PC-3 (cell line): Measurements from ENCODE around the gene CHSY1. TPM values are rescaled to one million over a fixed set of nuclear protein-coding genes. Genes with fewer than 3 reads are reported as not detected.

ENCODE experiments used
- ATAC-seq: fragments of 200-7000 bp; cut with Tn5 transposase; 2 replicates; pipeline ENCODE4 v1.9.1; 2020; ENCODE audit warnings: mild to moderate bottlenecking, moderate library complexity
- BruUV-seq: library from RNA; stranded (reverse); fragments of 400-500 nt; replicated peaks from 2 replicates; lab custom pipeline; 2021; lab: Mats Ljungman, UMichigan
- CTCF ChIA-PET: fragments of 300-600 bp; sonication (Branson Sonifier 250); formaldehyde crosslinking; loops from one replicate; lab custom pipeline; 2022; ENCODE audit warnings: antibody characterized with exemption; lab: Charles Lee
- POLR2A ChIA-PET: fragments of 300-600 bp; sonication (Branson Sonifier 250); formaldehyde crosslinking; loops from one replicate; lab custom pipeline; 2022; ENCODE audit warnings: antibody characterized with exemption; ENCODE audit not compliant: unreplicated experiment; lab: Charles Lee
- DNase-seq: peaks from one replicate; pipeline ENCODE4 v3.0.0-alpha.2; 2015
- H2AFZ ChIP-seq: fragments of 300-600 bp; sonication (generic); 2 replicates; pipeline ENCODE4 v1.6.0; 2016; ENCODE audit warnings: antibody characterized with exemption, low read length
- H3F3A ChIP-seq: fragments of 300-600 bp; sonication (generic); one replicate; pipeline ENCODE4 v1.6.0; 2017; ENCODE audit warnings: antibody characterized with exemption, low read length, control low read depth, mild to moderate bottlenecking; ENCODE audit not compliant: unreplicated experiment
- H3K27ac ChIP-seq: fragments of 300-600 bp; sonication (generic); 2 replicates; pipeline ENCODE4 v1.5.1; 2016; ENCODE audit warnings: mild to moderate bottlenecking, low read length
- H3K27me3 ChIP-seq: fragments of 300-600 bp; sonication (generic); 2 replicates; pipeline ENCODE4 v1.6.1; 2016; ENCODE audit warnings: low read length, mixed read lengths
- H3K36me3 ChIP-seq: fragments of 300-600 bp; sonication (generic); 2 replicates; pipeline ENCODE4 v1.6.1; 2016; ENCODE audit warnings: low read depth, mixed run types, low read length, mixed read lengths
- H3K4me1 ChIP-seq: fragments of 300-600 bp; sonication (generic); 2 replicates; pipeline ENCODE4 v1.5.1; 2016; ENCODE audit warnings: low read length; ENCODE audit not compliant: insufficient read depth
- H3K4me2 ChIP-seq: fragments of 300-600 bp; sonication (generic); 2 replicates; pipeline ENCODE4 v1.6.0; 2016; ENCODE audit warnings: low read length
- H3K4me3 ChIP-seq: fragments of 300-600 bp; sonication (generic); 2 replicates; pipeline ENCODE4 v1.5.1; 2016; ENCODE audit warnings: mild to moderate bottlenecking, low read length, mixed read lengths
- H3K79me2 ChIP-seq: fragments of 300-600 bp; sonication (generic); 2 replicates; pipeline ENCODE4 v1.6.1; 2017; ENCODE audit warnings: low read length, mixed read lengths
- H3K9ac ChIP-seq: fragments of 300-600 bp; sonication (generic); 2 replicates; pipeline ENCODE4 v1.6.0; 2016; ENCODE audit warnings: mild to moderate bottlenecking, low read length
- H3K9me2 ChIP-seq: fragments of 300-600 bp; sonication (generic); replicated peaks from 2 replicates; pipeline ENCODE4 v1.6.1; 2016; ENCODE audit warnings: mixed run types, low read length, mixed read lengths
- H3K9me3 ChIP-seq: fragments of 300-600 bp; sonication (generic); 2 replicates; pipeline ENCODE4 v1.6.1; 2016; ENCODE audit warnings: low read length, mixed read lengths
- H4K20me1 ChIP-seq: fragments of 300-600 bp; sonication (generic); 2 replicates; pipeline ENCODE4 v1.6.1; 2016; ENCODE audit warnings: low read length, mixed read lengths
- EZH2 ChIP-seq: fragments of 300-600 bp; sonication (generic); IDR thresholded peaks from one replicate; pipeline ENCODE4 v1.6.1; 2017; ENCODE audit warnings: antibody characterized with exemption, mild to moderate bottlenecking, low read length; ENCODE audit not compliant: unreplicated experiment
- EZH2phosphoT487 ChIP-seq: fragments of 300-600 bp; sonication (generic); IDR thresholded peaks from 2 replicates; pipeline ENCODE4 v1.6.1; 2018; ENCODE audit warnings: mild to moderate bottlenecking, antibody characterized with exemption, low read length, borderline replicate concordance
- intact Hi-C: fragments of 100-400 bp; cut with micrococcal nuclease; formaldehyde crosslinking; loops from 2 replicates; pipeline ENCODE4 v1.9.0; 2023
- total RNA-seq: library from RNA; depleted of rRNA; stranded (reverse); fragments of >200 nt; gene quantifications from 2 replicates; pipeline ENCODE4 v1.2.3, GENCODE V29; 2014
- TF ChIP-seq, protein P1 (sequence below): fragments of 300-600 bp; sonication (generic); conservative IDR thresholded peaks from 2 replicates; pipeline ENCODE4 v1.5.1; 2017; ENCODE audit warnings: antibody characterized with exemption, low read depth, mild to moderate bottlenecking, low read length

Gene CHSY1
- total RNA-seq, 1 experiment from 2014 or later = 13.8 TPM

DNA sequence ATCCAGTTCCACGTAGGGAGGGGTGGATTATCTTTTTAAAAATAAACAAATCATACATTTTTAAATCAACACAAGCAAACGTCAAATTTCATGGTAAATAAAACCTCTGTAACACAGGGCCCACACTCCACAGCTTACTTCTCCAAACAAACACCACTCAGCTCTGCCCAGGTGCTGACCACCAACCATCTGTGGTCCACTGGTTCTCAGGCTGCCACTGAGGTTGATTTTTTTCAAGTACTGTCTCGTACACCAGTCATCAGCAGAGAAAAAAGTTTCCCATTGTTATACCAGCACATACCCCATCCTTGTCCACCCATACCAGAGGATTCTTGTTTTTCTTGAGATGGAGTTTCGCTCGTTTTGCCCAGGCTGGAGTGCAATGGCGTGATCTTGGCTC lies 32.4 kb downstream of the CHSY1 start:
- no TSS peak for BruUV-seq
- no peak for TF ChIP-seq EZH2phosphoT487
- POLR2A ChIA-PET = no interaction called here
- Histone ChIP-seq H3K9me2 (no peaks in the 10 kb centered on the region), H3K27ac (no peak overlapping the region), H3K4me1 (no peaks in the 10 kb centered on the region), H3K36me3 (no peaks in the 10 kb centered on the region; the same call in 1 of the 2 replicates), H3F3A (no peaks in the 10 kb centered on the region), H3K79me2 (peaks cover 98% of the 10 kb centered on the region), H3K9me3 (no peaks in the 10 kb centered on the region), H3K9ac (no peak overlapping the region), H4K20me1 (peaks cover 12% of the 10 kb centered on the region; the same call in 1 of the 2 replicates), H3K4me3 (no peak overlapping the region), H3K27me3 (no peaks in the 10 kb centered on the region), H3K4me2 (no peak overlapping the region), H2AFZ (no peak overlapping the region)
- DNase-seq = no peak
- intact Hi-C loops = no loop called here
- ATAC-seq = no peak
- CTCF ChIA-PET = no interaction called here

DNA sequence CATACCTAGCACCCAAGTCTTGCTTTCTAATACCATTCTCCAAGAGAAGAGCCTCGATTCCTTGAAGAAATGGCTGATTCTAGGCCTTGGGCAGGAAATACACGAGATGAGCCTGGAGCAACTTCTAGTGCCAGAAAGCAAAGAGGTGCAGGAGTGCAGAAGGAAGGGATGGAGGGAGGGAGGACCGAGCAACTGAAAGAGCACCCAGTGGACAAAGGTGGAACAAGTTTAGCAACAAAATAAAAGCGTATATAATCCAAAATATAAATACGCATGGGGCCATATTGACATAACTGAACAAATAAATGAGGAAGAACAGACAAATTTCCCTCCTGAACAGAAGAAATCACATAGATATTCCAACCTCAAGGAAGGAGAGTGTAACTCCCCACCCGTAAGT lies 34.4 kb downstream of the CHSY1 start:
- Histone ChIP-seq H3K4me2 (no peak overlapping the region), H3K4me1 (no peaks in the 10 kb centered on the region), H2AFZ (no peak overlapping the region), H3K4me3 (no peak overlapping the region), H3K9me2 (no peaks in the 10 kb centered on the region), H4K20me1 (peaks cover 10% of the 10 kb centered on the region; the same call in 1 of the 2 replicates), H3F3A (no peaks in the 10 kb centered on the region), H3K27ac (no peak overlapping the region), H3K36me3 (no peaks in the 10 kb centered on the region; the same call in 1 of the 2 replicates), H3K79me2 (peaks cover 100% of the 10 kb centered on the region), H3K27me3 (no peaks in the 10 kb centered on the region), H3K9ac (no peak overlapping the region), H3K9me3 (no peaks in the 10 kb centered on the region)
- no peak for DNase-seq
- POLR2A ChIA-PET = no interaction called here
- no peak for ATAC-seq
- intact Hi-C loops = no loop called here
- CTCF ChIA-PET = no interaction called here
- no TSS peak for BruUV-seq
- TF ChIP-seq, protein P1, sequence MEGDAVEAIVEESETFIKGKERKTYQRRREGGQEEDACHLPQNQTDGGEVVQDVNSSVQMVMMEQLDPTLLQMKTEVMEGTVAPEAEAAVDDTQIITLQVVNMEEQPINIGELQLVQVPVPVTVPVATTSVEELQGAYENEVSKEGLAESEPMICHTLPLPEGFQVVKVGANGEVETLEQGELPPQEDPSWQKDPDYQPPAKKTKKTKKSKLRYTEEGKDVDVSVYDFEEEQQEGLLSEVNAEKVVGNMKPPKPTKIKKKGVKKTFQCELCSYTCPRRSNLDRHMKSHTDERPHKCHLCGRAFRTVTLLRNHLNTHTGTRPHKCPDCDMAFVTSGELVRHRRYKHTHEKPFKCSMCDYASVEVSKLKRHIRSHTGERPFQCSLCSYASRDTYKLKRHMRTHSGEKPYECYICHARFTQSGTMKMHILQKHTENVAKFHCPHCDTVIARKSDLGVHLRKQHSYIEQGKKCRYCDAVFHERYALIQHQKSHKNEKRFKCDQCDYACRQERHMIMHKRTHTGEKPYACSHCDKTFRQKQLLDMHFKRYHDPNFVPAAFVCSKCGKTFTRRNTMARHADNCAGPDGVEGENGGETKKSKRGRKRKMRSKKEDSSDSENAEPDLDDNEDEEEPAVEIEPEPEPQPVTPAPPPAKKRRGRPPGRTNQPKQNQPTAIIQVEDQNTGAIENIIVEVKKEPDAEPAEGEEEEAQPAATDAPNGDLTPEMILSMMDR = no peak; the same call in 1 of the 2 replicates
- no peak for TF ChIP-seq EZH2
- TF ChIP-seq EZH2phosphoT487 = no peak

DNA sequence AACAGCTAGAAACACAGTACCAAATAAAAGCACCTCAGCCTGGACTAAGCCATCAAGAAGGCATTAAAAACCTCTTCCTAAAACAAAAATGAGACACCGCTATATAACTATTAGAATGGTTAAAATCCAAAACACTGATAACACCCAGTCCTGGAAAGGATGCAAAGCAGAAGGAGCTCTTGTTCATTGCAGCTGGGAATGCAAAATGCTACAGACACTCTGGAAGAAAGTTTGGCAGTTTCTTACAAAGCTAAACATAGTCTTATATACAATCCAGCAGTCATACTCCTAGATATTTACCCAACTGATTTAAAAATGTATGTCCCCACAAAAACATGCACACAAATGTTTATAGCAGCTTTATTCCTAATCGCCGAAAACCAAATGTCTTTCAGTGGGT lies 35.7 kb downstream of the CHSY1 start:
- Histone ChIP-seq H3K4me3 (no peak overlapping the region), H3K9me2 (no peaks in the 10 kb centered on the region), H3K9ac (no peak overlapping the region), H3K4me1 (no peaks in the 10 kb centered on the region), H3K9me3 (no peaks in the 10 kb centered on the region), H3F3A (no peaks in the 10 kb centered on the region), H3K79me2 (peaks cover 100% of the 10 kb centered on the region), H3K36me3 (no peaks in the 10 kb centered on the region; the same call in 1 of the 2 replicates), H3K27ac (no peak overlapping the region), H3K4me2 (no peak overlapping the region), H2AFZ (no peak overlapping the region), H3K27me3 (no peaks in the 10 kb centered on the region), H4K20me1 (0 out of 2 replicates have a peak, but pooled peaks cover 7% of the 10 kb centered on the region)
- ChIA-PET CTCF (no interaction called here), POLR2A (no interaction called here)
- no peak for DNase-seq
- TF ChIP-seq EZH2 (no peak), EZH2phosphoT487 (no peak)
- TF ChIP-seq, protein P1 = no peak
- intact Hi-C loops = no loop called here
- ATAC-seq = no peak
- no TSS peak for BruUV-seq
